ENCODE measurements around the gene TRIM26. TPM values are rescaled to one million over a fixed set of nuclear protein-coding genes. Genes with fewer than 3 reads are reported as not detected.

Gene TRIM26
- total and polyA plus RNA-seq, 2 of the 13 experiments (the other 11 are each of a cell fraction or from before 2014, with no cell fraction given): 27.1 to 38.7 TPM

- TF ChIP-seq JUND (CRISPR knock-in tag; IDR thresholded peaks at IDR 0.05) (peak; percentile 50; the same call in 1 of the 2 replicates), ARNT2 (CRISPR knock-in tag; IDR thresholded peaks at IDR 0.05; ENCODE audit: low read depth) (peak; percentile 86), ETS1 (CRISPR knock-in tag; IDR thresholded peaks at IDR 0.05) (no peak), CEBPG (CRISPR knock-in tag; IDR thresholded peaks at IDR 0.05) (peak; percentile 96), ZNF850 (CRISPR knock-in tag; conservative IDR thresholded peaks at IDR 0.05) (no peak), FOSL1 (CRISPR knock-in tag; IDR thresholded peaks at IDR 0.05; ENCODE audit: borderline replicate concordance) (no peak), ZNF260 (CRISPR knock-in tag; IDR thresholded peaks at IDR 0.05; ENCODE audit: borderline replicate concordance, low read depth) (no peak), CAMTA2 (CRISPR knock-in tag; IDR thresholded peaks at IDR 0.05; ENCODE audit: borderline replicate concordance) (no peak), GABPA (IDR thresholded peaks at IDR 0.05; ENCODE audit: low read depth, low read length) (no peak), GABPA (CRISPR knock-in tag; IDR thresholded peaks at IDR 0.05; ENCODE audit: low read depth) (peak; percentile 61), XRCC5 (optimal IDR thresholded peaks at IDR 0.05; ENCODE audit: low read length) (peak; percentile 29), ZNF703 (CRISPR knock-in tag; IDR thresholded peaks at IDR 0.05; ENCODE audit: borderline replicate concordance) (no peak), HOXA3 (CRISPR knock-in tag; IDR thresholded peaks at IDR 0.05) (peak; percentile 88), SP4 (CRISPR knock-in tag; IDR thresholded peaks at IDR 0.05) (peak; percentile 66), TAF15 (IDR thresholded peaks at IDR 0.05; ENCODE audit: low read depth, low read length, poor library complexity, severe bottlenecking) (no peak), ZNF224 (CRISPR knock-in tag; IDR thresholded peaks at IDR 0.05) (no peak), HIVEP1 (CRISPR knock-in tag; IDR thresholded peaks at IDR 0.05) (no peak), ZBTB8A (CRISPR knock-in tag; IDR thresholded peaks at IDR 0.05; ENCODE audit: borderline replicate concordance, low read depth) (no peak), NKX3-1 (CRISPR knock-in tag; IDR thresholded peaks at IDR 0.05) (peak; percentile 66; the same call in 1 of the 2 replicates), KIAA2018 (CRISPR knock-in tag; IDR thresholded peaks at IDR 0.05; ENCODE audit: borderline replicate concordance) (no peak), PRPF4 (IDR thresholded peaks at IDR 0.05; ENCODE audit: low read depth, low read length, poor library complexity, severe bottlenecking) (no peak), ZSCAN9 (CRISPR knock-in tag; IDR thresholded peaks at IDR 0.05; ENCODE audit: borderline replicate concordance) (no peak)
Observed at GRCh38 chr6:30206799-30207618, 6.2 kb downstream of the TRIM26 start (continued).
